DOHH2 (cell line): Measurements from ENCODE around the gene OPN1LW.

ENCODE experiments used
- EZH2phosphoT487 ChIP-seq: fragments of 200-600 bp; sonication (generic); IDR thresholded peaks from 2 replicates; pipeline ENCODE4 v1.6.1; 2017; ENCODE audit warnings: borderline replicate concordance, mild to moderate bottlenecking, antibody characterized with exemption, low read length, moderate library complexity, mixed read lengths
- TF ChIP-seq, protein P1 (sequence below): fragments of 200-600 bp; sonication (generic); IDR thresholded peaks from one replicate; pipeline ENCODE4 v1.5.1; 2014; ENCODE audit warnings: antibody characterized with exemption, mild to moderate bottlenecking, low read depth, low read length; ENCODE audit not compliant: poor library complexity, severe bottlenecking

DNA sequence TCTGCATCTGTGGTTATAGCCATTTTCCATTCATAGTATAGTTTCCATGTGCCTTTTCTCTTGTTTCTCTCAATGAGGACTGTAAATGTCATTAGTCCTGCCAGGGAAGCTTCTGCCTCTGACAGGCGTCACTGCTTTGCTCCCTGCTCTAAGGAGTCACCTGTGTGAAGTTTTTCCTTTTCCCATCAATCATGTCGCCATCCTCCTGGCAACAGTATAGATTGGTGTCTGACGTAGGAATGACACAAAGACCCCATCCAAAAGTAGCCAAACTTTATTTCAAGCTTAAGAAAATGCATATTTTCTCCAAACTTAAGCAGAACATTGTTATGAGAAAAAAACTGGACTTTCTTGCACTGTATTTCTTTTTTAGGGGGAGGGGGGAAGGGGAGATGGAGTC lies 23.5 kb upstream of the OPN1LW start:
- TF ChIP-seq, protein P1, sequence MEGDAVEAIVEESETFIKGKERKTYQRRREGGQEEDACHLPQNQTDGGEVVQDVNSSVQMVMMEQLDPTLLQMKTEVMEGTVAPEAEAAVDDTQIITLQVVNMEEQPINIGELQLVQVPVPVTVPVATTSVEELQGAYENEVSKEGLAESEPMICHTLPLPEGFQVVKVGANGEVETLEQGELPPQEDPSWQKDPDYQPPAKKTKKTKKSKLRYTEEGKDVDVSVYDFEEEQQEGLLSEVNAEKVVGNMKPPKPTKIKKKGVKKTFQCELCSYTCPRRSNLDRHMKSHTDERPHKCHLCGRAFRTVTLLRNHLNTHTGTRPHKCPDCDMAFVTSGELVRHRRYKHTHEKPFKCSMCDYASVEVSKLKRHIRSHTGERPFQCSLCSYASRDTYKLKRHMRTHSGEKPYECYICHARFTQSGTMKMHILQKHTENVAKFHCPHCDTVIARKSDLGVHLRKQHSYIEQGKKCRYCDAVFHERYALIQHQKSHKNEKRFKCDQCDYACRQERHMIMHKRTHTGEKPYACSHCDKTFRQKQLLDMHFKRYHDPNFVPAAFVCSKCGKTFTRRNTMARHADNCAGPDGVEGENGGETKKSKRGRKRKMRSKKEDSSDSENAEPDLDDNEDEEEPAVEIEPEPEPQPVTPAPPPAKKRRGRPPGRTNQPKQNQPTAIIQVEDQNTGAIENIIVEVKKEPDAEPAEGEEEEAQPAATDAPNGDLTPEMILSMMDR = no peak
- TF ChIP-seq EZH2phosphoT487 = no peak
